Occipital lobe (tissue), 2 donors: ENCODE measurements around the gene TBK1. TPM values are rescaled to one million over a fixed set of nuclear protein-coding genes. Genes with fewer than 3 reads are reported as not detected.

Experiments used
- DNase-seq: peaks from one replicate; lab custom pipeline; 2025; lab: John Stamatoyannopoulos, UW
- total RNA-seq: library from RNA; depleted of rRNA; stranded (reverse); fragments of >200 nt; gene quantifications from one replicate; pipeline ENCODE4 v1.2.3, GENCODE V29; 2014

Gene TBK1
- total RNA-seq, 1 donor from 2014 or later, result 42.6 TPM

- no peak for DNase-seq
Observed at GRCh38 chr12:64452559-64453329, 824 bp downstream of the TBK1 start.

DNA sequence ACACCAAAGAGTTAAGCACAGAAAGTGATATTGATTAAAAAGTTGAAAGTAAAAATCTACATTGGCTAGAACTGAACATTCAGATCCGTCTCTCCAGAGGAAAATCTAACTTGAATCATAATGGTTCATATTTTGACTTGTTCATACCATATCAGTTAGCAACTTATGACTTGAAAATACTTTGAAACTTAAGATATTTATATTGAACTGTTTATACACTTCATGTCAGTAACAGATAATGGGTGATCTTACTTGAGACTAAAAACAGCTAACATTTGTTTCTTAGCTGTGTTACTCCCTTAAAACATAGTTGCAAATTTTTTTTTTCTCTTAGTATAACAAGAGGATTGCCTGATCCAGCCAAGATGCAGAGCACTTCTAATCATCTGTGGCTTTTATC is 3.6 kb downstream of the TBK1 start:
- DNase-seq, result no peak

- no peak for DNase-seq
Observed at GRCh38 chr12:64456119-64456518, 4.2 kb downstream of the TBK1 start.

DNA sequence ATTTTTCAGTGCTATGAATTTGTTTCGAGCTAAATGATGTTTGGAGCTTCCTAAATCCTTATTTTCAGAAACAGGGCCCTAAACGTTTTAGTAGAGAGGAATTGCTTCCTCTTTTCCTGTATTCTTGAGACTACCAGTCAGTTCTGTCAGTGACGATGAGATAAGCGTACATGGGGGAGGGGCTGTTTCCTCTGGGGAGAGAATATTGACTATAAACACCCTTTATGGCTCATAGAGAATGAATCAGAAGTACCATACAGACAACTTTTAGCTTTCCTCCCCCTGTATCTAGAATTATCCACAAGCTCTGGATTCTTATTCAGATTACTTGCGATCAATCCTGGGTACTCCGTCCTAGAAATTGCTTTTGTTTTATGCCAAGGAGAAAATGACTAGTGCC is 5.1 kb downstream of the TBK1 start:
- DNase-seq, result no peak

GRCh38 chr12:64457466-64457865 is 5.5 kb downstream of the TBK1 start:
- no peak for DNase-seq

DNA sequence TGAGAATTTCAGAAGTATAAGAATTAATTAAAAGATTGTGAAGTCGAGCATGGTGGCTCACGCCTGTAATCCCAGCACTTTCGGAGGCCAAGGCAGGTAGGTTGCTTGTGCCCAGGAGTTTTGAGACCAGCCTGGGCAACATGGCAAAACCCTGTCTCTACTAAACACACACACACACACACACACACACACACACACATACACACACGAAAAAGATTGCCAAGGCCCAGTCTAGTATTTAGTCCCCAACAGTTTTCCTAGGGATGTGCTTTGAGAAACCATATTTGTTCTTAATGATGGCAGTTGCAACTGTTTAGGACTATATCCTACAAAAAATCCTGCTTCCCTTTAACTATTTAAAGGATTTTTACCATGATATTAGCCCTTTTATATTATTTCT is 6.0 kb downstream of the TBK1 start:
- no peak for DNase-seq

GRCh38 chr12:64459394-64459891 is 7.5 kb downstream of the TBK1 start:
- DNase-seq, result no peak

GRCh38 chr12:64461634-64462414 is 9.9 kb downstream of the TBK1 start:
- peak; percentile 9 for DNase-seq

DNA sequence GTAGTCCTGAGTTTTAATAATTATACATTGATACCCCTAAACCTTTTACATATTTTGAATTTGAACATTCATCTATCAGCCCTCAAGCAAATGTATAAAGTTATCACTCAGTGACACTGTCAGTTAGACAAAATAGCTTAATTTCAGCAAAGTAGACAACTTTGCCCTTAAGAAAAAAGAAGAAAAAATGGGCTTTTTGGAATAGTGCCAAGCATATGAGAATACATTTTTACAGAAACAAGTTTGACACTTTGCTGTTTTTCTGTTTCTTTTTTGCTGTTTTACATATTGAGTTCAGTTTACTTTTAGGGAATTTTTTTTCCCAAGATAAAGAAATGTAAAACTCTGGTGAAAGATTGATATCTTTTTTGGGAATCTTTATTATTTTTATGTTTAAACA is 14.3 kb downstream of the TBK1 start:
- no peak for DNase-seq

- no peak for DNase-seq
Observed at GRCh38 chr12:64468966-64469365, 17.0 kb downstream of the TBK1 start.

- no peak for DNase-seq
Observed at GRCh38 chr12:64469455-64470142, 17.7 kb downstream of the TBK1 start.

DNA sequence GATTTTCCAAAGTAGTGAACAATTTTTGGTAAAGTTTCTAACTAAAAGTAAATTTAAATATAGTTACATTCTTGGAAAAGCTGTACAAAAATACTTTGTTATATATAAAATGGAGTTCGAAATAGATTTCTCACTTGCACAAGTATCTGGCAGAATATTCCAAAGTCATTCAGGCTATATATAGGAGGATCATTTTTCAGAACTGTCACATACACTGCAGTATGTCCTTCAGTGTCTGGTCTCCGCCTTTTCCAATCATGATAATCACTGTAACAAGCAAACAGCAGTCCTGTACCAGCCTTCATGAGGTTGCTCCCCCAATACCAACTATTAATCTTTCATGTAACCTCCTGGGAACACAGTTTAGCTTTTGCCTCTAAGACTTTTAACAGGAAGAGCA is 18.6 kb downstream of the TBK1 start:
- no peak for DNase-seq

GRCh38 chr12:64473176-64473575 is 21.3 kb downstream of the TBK1 start:
- DNase-seq, result no peak

DNA sequence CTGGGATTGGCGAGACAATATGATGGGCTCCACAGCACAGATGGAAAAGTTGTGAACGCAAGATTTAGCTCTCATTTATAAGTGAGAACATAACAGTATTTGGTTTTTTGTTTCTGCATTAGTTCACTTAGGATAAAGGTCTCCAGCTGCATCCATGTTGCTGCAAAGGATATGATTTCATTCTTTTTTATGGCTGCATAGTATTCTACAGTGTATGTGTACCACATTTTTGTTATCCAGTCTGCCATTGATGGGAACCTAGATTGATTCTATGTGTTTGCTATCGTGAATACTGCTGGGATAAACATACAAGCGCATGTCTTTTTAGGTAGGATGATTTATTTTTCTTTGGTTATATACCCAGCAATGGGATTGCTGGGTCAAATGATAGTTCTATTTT is 23.6 kb downstream of the TBK1 start:
- no peak for DNase-seq

GRCh38 chr12:64476844-64477243 is 24.9 kb downstream of the TBK1 start:
- DNase-seq, result no peak

- no peak for DNase-seq
Observed at GRCh38 chr12:64478661-64479060, 26.7 kb downstream of the TBK1 start.

DNA sequence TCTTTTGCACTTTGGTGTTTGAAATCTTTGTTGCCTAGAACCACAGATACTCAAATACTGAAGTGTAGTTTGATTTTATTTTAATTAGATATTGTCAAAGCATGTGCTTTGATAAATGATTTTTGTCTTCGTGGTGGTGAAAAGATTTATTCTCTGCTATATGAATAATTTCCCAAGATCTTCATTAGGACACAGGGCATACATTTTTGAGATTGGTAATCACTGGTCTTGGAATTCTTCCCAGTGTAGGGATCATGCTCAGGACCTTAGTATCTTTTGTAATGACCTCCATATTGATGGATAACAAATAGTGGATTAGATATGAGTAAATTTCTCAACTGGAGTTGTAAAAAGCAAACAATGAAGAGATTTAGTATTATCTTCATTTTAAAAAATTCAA is 28.2 kb downstream of the TBK1 start:
- DNase-seq, result no peak

- DNase-seq, result no peak
Observed at GRCh38 chr12:64486657-64487056, 34.7 kb downstream of the TBK1 start.

- no peak for DNase-seq
Observed at GRCh38 chr12:64491718-64492117, 39.8 kb downstream of the TBK1 start.

DNA sequence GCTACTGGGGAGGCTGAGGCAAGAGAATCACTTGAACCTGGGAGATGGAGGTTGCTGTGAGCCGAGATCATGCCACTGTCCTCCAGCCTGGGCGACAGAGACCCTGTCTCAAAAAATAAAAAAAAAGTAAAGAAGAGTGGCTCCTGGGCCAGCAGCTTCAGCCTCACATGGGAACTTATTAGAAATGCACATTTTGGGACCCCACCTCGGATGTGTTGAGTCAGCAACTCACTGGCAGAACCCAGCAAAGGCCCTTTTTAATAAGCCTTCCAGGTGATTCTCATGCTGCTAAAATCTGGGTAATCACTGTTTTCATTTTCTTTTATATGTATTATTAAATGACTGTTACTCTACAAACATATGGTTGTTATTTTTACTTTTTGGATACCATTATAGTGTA is 41.6 kb downstream of the TBK1 start:
- no peak for DNase-seq

DNA sequence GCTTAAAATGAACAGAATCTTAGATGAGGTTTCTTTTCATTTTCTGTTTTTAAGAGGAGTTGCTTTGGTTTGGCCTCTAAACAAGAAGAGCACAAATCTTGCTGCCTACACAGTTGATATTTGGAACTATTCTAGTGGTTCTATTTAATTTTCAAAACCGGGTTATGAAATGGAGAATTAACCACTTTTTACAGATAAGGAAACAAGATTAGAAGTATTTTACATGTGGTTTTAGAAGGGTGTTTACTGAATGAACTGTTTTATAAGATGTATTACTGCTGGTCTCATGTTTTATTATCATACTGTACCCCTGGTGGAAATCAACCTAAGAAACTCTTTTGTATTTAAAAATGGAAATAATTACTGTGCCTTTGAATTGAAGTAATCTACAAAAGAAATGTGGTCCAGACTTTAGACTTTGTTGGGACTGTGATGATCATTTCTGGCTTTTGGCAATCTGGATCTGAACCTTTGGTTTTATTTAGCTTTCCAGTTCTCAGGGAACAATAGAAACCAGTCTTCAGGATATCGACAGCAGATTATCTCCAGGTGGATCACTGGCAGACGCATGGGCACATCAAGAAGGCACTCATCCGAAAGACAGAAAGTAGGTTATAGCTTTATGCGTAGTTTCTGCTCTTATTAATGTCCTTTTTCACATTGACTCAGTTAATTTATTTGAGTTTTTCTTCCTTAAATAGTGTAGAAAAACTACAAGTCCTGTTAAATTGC is 43.2 kb downstream of the TBK1 start:
- DNase-seq, result no peak
